ENCODE results near the gene TXLNB.

GRCh38 chr6:139308936-139309603 lies 17.3 kb upstream of the TXLNB start:
- TF ChIP-seq EZH2 (IDR thresholded peaks at IDR 0.05; ENCODE audit: borderline replicate concordance, low read depth, low read length, severe bottlenecking), result no peak
- TF ChIP-seq CTCF (IDR thresholded peaks at IDR 0.05; ENCODE audit: extremely low read depth in 1 of 2, insufficient read depth in 1 of 2, low read depth in 1 of 2, low read length in 2 of 2), result no peak
- TF ChIP-seq POLR2AphosphoS5 (IDR thresholded peaks at IDR 0.05; ENCODE audit: insufficient read depth, low read depth, low read length), result no peak
- no peak for TF ChIP-seq POLR2A (IDR thresholded peaks at IDR 0.05; ENCODE audit: low read depth, low read length)
- TF ChIP-seq GATA2 (IDR thresholded peaks at IDR 0.05; ENCODE audit: insufficient read depth, insufficient read length, low read depth, low read length), result no peak

Data from endothelial cell of umbilical vein (primary cell).